Measurements from ENCODE around the gene DCP1B.

DCP1B gene

DNA sequence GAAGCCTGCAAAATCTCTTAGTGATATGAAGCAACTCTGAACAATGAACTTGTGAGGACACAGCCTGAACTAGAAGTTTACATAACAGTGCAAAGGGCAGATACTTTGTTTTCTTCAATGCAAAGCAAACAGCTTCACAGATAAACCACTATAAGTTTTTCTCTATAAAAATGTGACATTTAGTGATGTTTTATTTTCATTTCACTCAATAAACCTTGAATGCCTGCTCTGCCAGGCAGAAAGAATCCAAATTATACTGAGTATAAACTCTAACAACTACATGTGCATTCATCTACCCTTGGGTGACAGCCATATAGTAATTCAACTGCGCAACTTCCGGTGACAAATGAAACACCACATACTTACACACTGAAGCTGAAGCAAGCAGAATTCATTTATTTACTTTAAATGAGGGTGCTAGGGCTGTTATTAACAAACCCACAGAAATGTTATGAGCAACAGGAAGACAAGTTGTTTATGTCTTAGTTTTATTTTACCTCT is 10.3 kb downstream of the DCP1B start:
- no peaks in the 10 kb centered on the region for H3K4me1 ChIP-seq (ENCODE audit: control insufficient read depth, low read depth, low read length)
- DNase-seq, result no peak
- H3K36me3 ChIP-seq (ENCODE audit: control insufficient read depth, insufficient read depth, low read length), result no peaks in the 10 kb centered on the region
- no peak overlapping the region for H4K5ac ChIP-seq (ENCODE audit: low read length)
- H3K4me2 ChIP-seq (ENCODE audit: low read length), result no peak overlapping the region
- no peak overlapping the region for H2BK15ac ChIP-seq (replicated peaks; ENCODE audit: low read depth)
- H3K56ac ChIP-seq (ENCODE audit: low read length), result no peak overlapping the region
- no peak overlapping the region for H3K27ac ChIP-seq (ENCODE audit: low read depth, low read length)
- H3K79me2 ChIP-seq (ENCODE audit: control insufficient read depth, insufficient read depth, low read length), result no peaks in the 10 kb centered on the region
- no peak overlapping the region for H3K4me3 ChIP-seq (ENCODE audit: low read length)
- no CpG with 5 or more reads among the region's 2 CpGs for WGBS (ENCODE audit: extremely low coverage, insufficient coverage, low lambda C conversion rate)
- no peaks in the 10 kb centered on the region for H3K79me1 ChIP-seq (ENCODE audit: low read length)
- H3K27me3 ChIP-seq (ENCODE audit: insufficient read depth, low read length, poor library complexity), result no peaks in the 10 kb centered on the region
- no peak overlapping the region for H2BK5ac ChIP-seq (ENCODE audit: low read length)
- H2AK5ac ChIP-seq (ENCODE audit: low read length), result no peak overlapping the region
- H4K8ac ChIP-seq (ENCODE audit: low read depth, low read length), result no peak overlapping the region
- no peak overlapping the region for H3K9ac ChIP-seq (ENCODE audit: low read length)
- H3K18ac ChIP-seq (ENCODE audit: low read length), result no peak overlapping the region
- H3K4ac ChIP-seq (ENCODE audit: low read depth, low read length), result no peak overlapping the region
- no peak overlapping the region for H3K23ac ChIP-seq (ENCODE audit: low read length)
- no peak overlapping the region for H2BK120ac ChIP-seq (ENCODE audit: low read depth, low read length)

DNA sequence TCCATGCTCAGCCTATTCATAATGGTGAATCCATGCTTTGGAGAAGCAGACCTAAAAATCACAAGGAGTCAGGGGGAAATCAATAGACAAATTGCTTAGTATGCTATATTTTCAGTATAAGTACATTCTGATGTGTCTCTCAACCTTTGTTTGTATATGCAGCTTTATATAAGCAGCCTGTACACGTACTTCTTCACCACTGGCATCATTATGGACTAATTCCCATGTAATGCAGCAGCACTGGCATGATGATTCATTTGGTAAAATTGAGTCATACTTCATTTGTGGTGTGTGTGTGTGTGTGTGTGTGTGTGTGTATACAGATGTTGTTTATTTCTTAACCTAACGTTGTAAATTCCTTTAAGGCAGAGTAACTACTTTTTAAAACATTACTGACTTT is 10.9 kb downstream of the DCP1B start:
- Histone ChIP-seq H3K27me3 (ENCODE audit: insufficient read depth, low read length, poor library complexity) (no peaks in the 10 kb centered on the region), H3K36me3 (ENCODE audit: control insufficient read depth, insufficient read depth, low read length) (no peaks in the 10 kb centered on the region), H3K4me3 (ENCODE audit: low read length) (no peak overlapping the region), H3K4ac (ENCODE audit: low read depth, low read length) (no peak overlapping the region), H3K4me2 (ENCODE audit: low read length) (no peak overlapping the region), H3K27ac (ENCODE audit: low read depth, low read length) (no peak overlapping the region), H3K79me2 (ENCODE audit: control insufficient read depth, insufficient read depth, low read length) (no peaks in the 10 kb centered on the region), H3K18ac (ENCODE audit: low read length) (no peak overlapping the region), H4K8ac (ENCODE audit: low read depth, low read length) (no peak overlapping the region), H4K5ac (ENCODE audit: low read length) (no peak overlapping the region), H3K9ac (ENCODE audit: low read length) (no peak overlapping the region), H3K4me1 (ENCODE audit: control insufficient read depth, low read depth, low read length) (no peaks in the 10 kb centered on the region), H2BK15ac (replicated peaks; ENCODE audit: low read depth) (no peak overlapping the region), H3K56ac (ENCODE audit: low read length) (no peak overlapping the region), H2BK120ac (ENCODE audit: low read depth, low read length) (no peak overlapping the region), H3K79me1 (ENCODE audit: low read length) (no peaks in the 10 kb centered on the region), H2AK5ac (ENCODE audit: low read length) (no peak overlapping the region), H3K23ac (ENCODE audit: low read length) (no peak overlapping the region), H2BK5ac (ENCODE audit: low read length) (no peak overlapping the region)
- DNase-seq, result no peak
- whole genome bisulfite sequencing (ENCODE audit: extremely low coverage, insufficient coverage, low lambda C conversion rate), result no CpG with 5 or more reads among the region's 2 CpGs

DNA sequence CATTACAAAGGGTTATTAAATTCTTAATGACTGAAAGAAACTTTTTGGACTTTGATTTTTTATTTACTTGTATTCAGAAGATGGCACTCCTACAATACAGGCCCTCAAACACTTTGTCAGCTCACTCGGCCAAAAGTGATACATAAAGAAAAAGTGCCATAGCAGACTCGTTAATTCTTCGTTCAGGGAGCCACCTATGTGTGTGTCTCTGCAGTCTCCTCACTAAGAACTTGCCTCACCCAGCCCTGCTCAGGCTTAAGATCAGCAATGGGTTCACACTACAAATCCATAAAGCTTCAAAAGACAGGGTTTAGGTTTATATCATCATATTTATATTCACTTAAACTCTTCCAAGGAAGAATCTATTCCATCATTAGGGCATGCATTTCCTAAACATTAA is 11.5 kb downstream of the DCP1B start:
- Histone ChIP-seq H3K4me3 (ENCODE audit: low read length) (no peak overlapping the region), H3K36me3 (ENCODE audit: control insufficient read depth, insufficient read depth, low read length) (no peaks in the 10 kb centered on the region), H3K9ac (ENCODE audit: low read length) (no peak overlapping the region), H3K4ac (ENCODE audit: low read depth, low read length) (no peak overlapping the region), H3K56ac (ENCODE audit: low read length) (no peak overlapping the region), H3K27me3 (ENCODE audit: insufficient read depth, low read length, poor library complexity) (no peaks in the 10 kb centered on the region), H2AK5ac (ENCODE audit: low read length) (no peak overlapping the region), H3K4me2 (ENCODE audit: low read length) (no peak overlapping the region), H3K79me2 (ENCODE audit: control insufficient read depth, insufficient read depth, low read length) (no peaks in the 10 kb centered on the region), H3K4me1 (ENCODE audit: control insufficient read depth, low read depth, low read length) (no peaks in the 10 kb centered on the region), H2BK15ac (replicated peaks; ENCODE audit: low read depth) (no peak overlapping the region), H4K8ac (ENCODE audit: low read depth, low read length) (no peak overlapping the region), H3K27ac (ENCODE audit: low read depth, low read length) (no peak overlapping the region), H4K5ac (ENCODE audit: low read length) (no peak overlapping the region), H2BK120ac (ENCODE audit: low read depth, low read length) (no peak overlapping the region), H3K79me1 (ENCODE audit: low read length) (no peaks in the 10 kb centered on the region), H2BK5ac (ENCODE audit: low read length) (no peak overlapping the region), H3K18ac (ENCODE audit: low read length) (no peak overlapping the region), H3K23ac (ENCODE audit: low read length) (no peak overlapping the region)
- WGBS (ENCODE audit: extremely low coverage, insufficient coverage, low lambda C conversion rate), result no CpG with 5 or more reads among the region's 3 CpGs
- DNase-seq, result no peak

DNA sequence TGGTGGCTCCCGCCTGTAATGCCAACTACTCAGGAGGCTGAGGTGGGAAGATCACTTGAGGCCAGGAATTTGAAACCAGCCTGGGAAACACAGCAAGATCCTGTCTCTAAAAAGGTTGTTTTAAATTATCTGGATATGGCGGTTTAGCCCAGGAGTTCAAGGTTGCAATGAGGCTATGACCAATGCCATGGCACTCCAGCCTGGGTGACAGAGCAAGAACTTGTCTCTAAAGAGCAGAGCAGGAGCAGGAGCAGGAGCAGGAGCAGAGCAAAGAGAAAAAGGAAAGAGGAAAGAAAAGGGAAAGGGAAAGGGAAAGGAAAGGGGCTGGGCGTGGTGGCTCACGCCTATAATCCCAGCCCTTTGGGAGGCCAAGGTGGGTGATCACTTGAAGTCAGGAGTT is 15.1 kb downstream of the DCP1B start:
- H2AK5ac ChIP-seq (ENCODE audit: low read length), result no peak overlapping the region
- DNase-seq, result no peak
- H3K4me1 ChIP-seq (ENCODE audit: control insufficient read depth, low read depth, low read length), result no peaks in the 10 kb centered on the region
- H3K36me3 ChIP-seq (ENCODE audit: control insufficient read depth, insufficient read depth, low read length), result no peaks in the 10 kb centered on the region
- no peak overlapping the region for H4K5ac ChIP-seq (ENCODE audit: low read length)
- H3K18ac ChIP-seq (ENCODE audit: low read length), result no peak overlapping the region
- H2BK15ac ChIP-seq (replicated peaks; ENCODE audit: low read depth), result no peak overlapping the region
- H3K4ac ChIP-seq (ENCODE audit: low read depth, low read length), result no peak overlapping the region
- no peak overlapping the region for H3K4me2 ChIP-seq (ENCODE audit: low read length)
- H3K27me3 ChIP-seq (ENCODE audit: insufficient read depth, low read length, poor library complexity), result no peaks in the 10 kb centered on the region
- H2BK5ac ChIP-seq (ENCODE audit: low read length), result no peak overlapping the region
- H4K8ac ChIP-seq (ENCODE audit: low read depth, low read length), result no peak overlapping the region
- no peak overlapping the region for H2BK120ac ChIP-seq (ENCODE audit: low read depth, low read length)
- no peak overlapping the region for H3K23ac ChIP-seq (ENCODE audit: low read length)
- H3K56ac ChIP-seq (ENCODE audit: low read length), result no peak overlapping the region
- no CpG with 5 or more reads among the region's 4 CpGs for WGBS (ENCODE audit: extremely low coverage, insufficient coverage, low lambda C conversion rate)
- no peak overlapping the region for H3K27ac ChIP-seq (ENCODE audit: low read depth, low read length)
- no peaks in the 10 kb centered on the region for H3K79me1 ChIP-seq (ENCODE audit: low read length)
- no peak overlapping the region for H3K4me3 ChIP-seq (ENCODE audit: low read length)
- H3K9ac ChIP-seq (ENCODE audit: low read length), result no peak overlapping the region
- H3K79me2 ChIP-seq (ENCODE audit: control insufficient read depth, insufficient read depth, low read length), result no peaks in the 10 kb centered on the region

DNA sequence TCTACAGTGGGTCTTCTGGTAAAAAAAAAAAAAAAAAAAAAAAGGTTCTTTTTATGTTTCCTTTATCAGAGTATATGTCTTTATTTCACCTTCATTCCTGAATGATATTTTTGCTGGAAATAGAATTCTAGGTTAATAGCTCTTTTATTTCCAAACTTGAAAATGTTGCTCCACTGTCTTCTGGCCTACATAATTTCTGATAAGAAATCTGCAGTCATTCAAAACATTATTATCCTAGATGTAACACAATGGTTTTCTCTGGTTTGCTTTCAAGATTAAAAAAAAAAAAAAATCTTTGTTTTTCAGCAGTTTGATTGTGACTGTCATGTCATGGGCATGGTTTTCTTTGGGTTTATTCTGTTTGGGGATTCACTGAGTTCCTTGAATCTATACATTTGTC is 19.5 kb downstream of the DCP1B start:
- no peak overlapping the region for H3K4ac ChIP-seq (ENCODE audit: low read depth, low read length)
- H3K27me3 ChIP-seq (ENCODE audit: insufficient read depth, low read length, poor library complexity), result no peaks in the 10 kb centered on the region
- H3K4me2 ChIP-seq (ENCODE audit: low read length), result no peak overlapping the region
- H2BK120ac ChIP-seq (ENCODE audit: low read depth, low read length), result no peak overlapping the region
- H3K18ac ChIP-seq (ENCODE audit: low read length), result no peak overlapping the region
- no peak for DNase-seq
- no peak overlapping the region for H3K27ac ChIP-seq (ENCODE audit: low read depth, low read length)
- H3K79me1 ChIP-seq (ENCODE audit: low read length), result no peaks in the 10 kb centered on the region
- H3K36me3 ChIP-seq (ENCODE audit: control insufficient read depth, insufficient read depth, low read length), result no peaks in the 10 kb centered on the region
- H3K23ac ChIP-seq (ENCODE audit: low read length), result no peak overlapping the region
- H3K4me1 ChIP-seq (ENCODE audit: control insufficient read depth, low read depth, low read length), result no peaks in the 10 kb centered on the region
- no peak overlapping the region for H3K4me3 ChIP-seq (ENCODE audit: low read length)
- no peak overlapping the region for H4K5ac ChIP-seq (ENCODE audit: low read length)
- H3K9ac ChIP-seq (ENCODE audit: low read length), result no peak overlapping the region
- H3K79me2 ChIP-seq (ENCODE audit: control insufficient read depth, insufficient read depth, low read length), result no peaks in the 10 kb centered on the region
- H2AK5ac ChIP-seq (ENCODE audit: low read length), result no peak overlapping the region
- H2BK5ac ChIP-seq (ENCODE audit: low read length), result no peak overlapping the region
- H4K8ac ChIP-seq (ENCODE audit: low read depth, low read length), result no peak overlapping the region
- no peak overlapping the region for H3K56ac ChIP-seq (ENCODE audit: low read length)
- no peak overlapping the region for H2BK15ac ChIP-seq (replicated peaks; ENCODE audit: low read depth)

DNA sequence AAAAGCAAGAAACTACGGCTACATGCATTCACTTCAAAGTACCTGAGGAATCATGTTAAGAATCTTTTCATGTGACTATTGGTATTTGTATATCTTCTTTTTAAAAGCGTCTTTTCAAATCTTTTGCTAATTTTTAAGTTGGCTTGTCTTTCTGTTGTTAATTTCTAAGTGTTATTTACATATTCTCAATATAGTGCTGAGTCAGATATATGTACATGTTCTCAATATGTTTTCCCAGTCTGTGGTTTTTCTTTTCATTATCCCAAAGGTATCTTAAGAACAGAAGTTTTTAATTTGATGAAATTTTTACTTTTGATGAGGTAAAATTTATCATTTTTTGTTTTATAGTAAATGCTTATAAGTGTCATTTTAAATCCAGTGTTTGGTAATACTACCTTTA is 24.0 kb downstream of the DCP1B start:
- no peaks in the 10 kb centered on the region for H3K79me1 ChIP-seq (ENCODE audit: low read length)
- no peaks in the 10 kb centered on the region for H3K27me3 ChIP-seq (ENCODE audit: insufficient read depth, low read length, poor library complexity)
- no peak overlapping the region for H4K5ac ChIP-seq (ENCODE audit: low read length)
- no peaks in the 10 kb centered on the region for H3K4me1 ChIP-seq (ENCODE audit: control insufficient read depth, low read depth, low read length)
- H3K27ac ChIP-seq (ENCODE audit: low read depth, low read length), result no peak overlapping the region
- H2BK5ac ChIP-seq (ENCODE audit: low read length), result no peak overlapping the region
- H3K18ac ChIP-seq (ENCODE audit: low read length), result no peak overlapping the region
- no peaks in the 10 kb centered on the region for H3K36me3 ChIP-seq (ENCODE audit: control insufficient read depth, insufficient read depth, low read length)
- H2AK5ac ChIP-seq (ENCODE audit: low read length), result no peak overlapping the region
- H3K23ac ChIP-seq (ENCODE audit: low read length), result no peak overlapping the region
- no peak for DNase-seq
- H4K8ac ChIP-seq (ENCODE audit: low read depth, low read length), result no peak overlapping the region
- no peak overlapping the region for H2BK15ac ChIP-seq (replicated peaks; ENCODE audit: low read depth)
- no peaks in the 10 kb centered on the region for H3K79me2 ChIP-seq (ENCODE audit: control insufficient read depth, insufficient read depth, low read length)
- no peak overlapping the region for H3K9ac ChIP-seq (ENCODE audit: low read length)
- WGBS (ENCODE audit: extremely low coverage, insufficient coverage, low lambda C conversion rate), result no CpG with 5 or more reads among the region's 2 CpGs
- H3K4me3 ChIP-seq (ENCODE audit: low read length), result no peak overlapping the region
- H3K4me2 ChIP-seq (ENCODE audit: low read length), result no peak overlapping the region
- H2BK120ac ChIP-seq (ENCODE audit: low read depth, low read length), result no peak overlapping the region
- no peak overlapping the region for H3K4ac ChIP-seq (ENCODE audit: low read depth, low read length)
- no peak overlapping the region for H3K56ac ChIP-seq (ENCODE audit: low read length)
